Stimulated activated CD4-positive, alpha-beta T cell treated with anti-CD3 and anti-CD28 coated beads, Interleukin-1b, Interleukin-23, amount 100 ng/mL, for 48 hours (primary cell): Measurements from ENCODE around the gene DHRSX.
"Not testable (repeated sequence)": the region's sequence is repeated elsewhere in the genome, so short reads cannot be mapped to it uniquely, and the experiment has no call there.

Source experiments
- DNase-seq: peaks from one replicate; pipeline ENCODE4 v3.0.0-alpha.2; 2020

DHRSX gene

GRCh38 chrX:2243913-2244460, 256.8 kb downstream of the DHRSX start:
- DNase-seq = no peak

GRCh38 chrX:2242980-2243379, 257.8 kb downstream of the DHRSX start:
- no peak for DNase-seq

GRCh38 chrX:2242326-2242725, 258.4 kb downstream of the DHRSX start:
- DNase-seq = no peak

GRCh38 chrX:2241496-2241895, 259.3 kb downstream of the DHRSX start:
- DNase-seq = not testable (repeated sequence)

- not testable (repeated sequence) for DNase-seq
Measured at GRCh38 chrX:2240761-2241160, 260.0 kb downstream of the DHRSX start.

- no peak for DNase-seq
Measured at GRCh38 chrX:2237976-2238375, 262.8 kb downstream of the DHRSX start.

- no peak for DNase-seq
Measured at GRCh38 chrX:2231570-2232192, 269.1 kb downstream of the DHRSX start.

- no peak for DNase-seq
Measured at GRCh38 chrX:2230457-2230856, 270.3 kb downstream of the DHRSX start.

GRCh38 chrX:2228536-2228935, 272.2 kb downstream of the DHRSX start:
- no peak for DNase-seq

- DNase-seq = no peak
Measured at GRCh38 chrX:2226906-2227656, 273.7 kb downstream of the DHRSX start.

GRCh38 chrX:2226182-2226581, 274.6 kb downstream of the DHRSX start:
- no peak for DNase-seq

- no peak for DNase-seq
Measured at GRCh38 chrX:2224597-2225235, 276.1 kb downstream of the DHRSX start.

- no peak for DNase-seq
Measured at GRCh38 chrX:2224161-2224560, 276.6 kb downstream of the DHRSX start.

GRCh38 chrX:2220829-2221567, 279.8 kb downstream of the DHRSX start:
- no peak for DNase-seq

- no peak for DNase-seq
Measured at GRCh38 chrX:2220296-2220695, 280.5 kb downstream of the DHRSX start.

- DNase-seq = not testable (repeated sequence)
Measured at GRCh38 chrX:2214138-2214823, 286.5 kb downstream of the DHRSX start.

GRCh38 chrX:2211667-2212066, 289.1 kb downstream of the DHRSX start:
- not testable (repeated sequence) for DNase-seq

GRCh38 chrX:2193273-2193592, 307.5 kb downstream of the DHRSX start:
- DNase-seq = no peak

GRCh38 chrX:2192584-2193272, 308.0 kb downstream of the DHRSX start:
- DNase-seq = no peak

- no peak for DNase-seq
Measured at GRCh38 chrX:2188840-2189239, 311.9 kb downstream of the DHRSX start.

GRCh38 chrX:2188330-2188792, 312.4 kb downstream of the DHRSX start:
- DNase-seq = no peak
